HepG2 (cell line): ENCODE data around the gene TAF13. TPM values are rescaled to one million over a fixed set of nuclear protein-coding genes. Genes with fewer than 3 reads are reported as not detected.

Source experiments
- ATAC-seq: fragments of 200-7000 bp; cut with Tn5 transposase; 3 replicates; pipeline ENCODE4 v1.9.1; 2020; ENCODE audit warnings: mild to moderate bottlenecking, moderate library complexity
- BruUV-seq: library from RNA; stranded (reverse); fragments of 400-500 nt; replicated peaks from 2 replicates; lab custom pipeline; 2021; lab: Mats Ljungman, UMichigan
- CTCF ChIA-PET: fragments of 300-600 bp; formaldehyde crosslinking; extraction: SDS; loops from one replicate; lab custom pipeline; 2021; ENCODE audit warnings: low total read pairs, inconsistent platforms, low intra/inter-chr PET ratio; lab: Yijun Ruan, JAX
- POLR2A ChIA-PET: fragments of 350-600 bp; sonication (Branson Sonifier 250); formaldehyde crosslinking; loops from one replicate; lab custom pipeline; 2020; ENCODE audit warnings: antibody characterized with exemption, inconsistent platforms; lab: Yijun Ruan, JAX
- DNase-seq: peaks from one replicate; pipeline ENCODE4 v3.0.0-alpha.2; 2015; ENCODE audit warnings: low spot score
- FAIRE-seq: peaks from 3 replicates; lab custom pipeline; 2011; peaks lifted over from hg19 to GRCh38; lab: Jason Lieb, UNC
- H2AFZ ChIP-seq: one replicate; pipeline ENCODE4 v1.6.1; 2011; ENCODE audit warnings: low read length, inconsistent platforms
- H3K27ac ChIP-seq: fragments of 300-600 bp; 3 replicates; pipeline ENCODE4 v1.8.0; 2011; ENCODE audit warnings: mixed run types, mild to moderate bottlenecking, mixed read lengths, low read length, inconsistent platforms; ENCODE audit not compliant: insufficient read depth; ENCODE audit errors: extremely low read length
- H3K27me3 ChIP-seq, 2 experiments: fragments of 200-600 bp in 1 of 2; 2 replicates in 1 of 2; 3 replicates in 1 of 2; pipeline versions ENCODE4 v1.6.0 to v1.8.0; 2011; ENCODE audit warnings: low read length in 2 of 2, mild to moderate bottlenecking in 2 of 2, moderate library complexity in 2 of 2, inconsistent platforms in 1 of 2; ENCODE audit not compliant: insufficient read depth in 2 of 2, control insufficient read depth in 1 of 2
- H3K36me3 ChIP-seq, 2 experiments: fragments of 200-600 bp in 1 of 2; replicated peaks in 1 of 2; 2 replicates in 1 of 2; 3 replicates in 1 of 2; pipeline versions ENCODE4 v1.5.1 to v1.8.0; 2011; ENCODE audit warnings: low read length in 2 of 2, inconsistent platforms in 1 of 2; ENCODE audit not compliant: insufficient read depth in 2 of 2, control insufficient read depth in 1 of 2
- H3K4me1 ChIP-seq: 2 replicates; pipeline ENCODE4 v1.5.1; 2012; ENCODE audit warnings: low read length, inconsistent platforms; ENCODE audit not compliant: insufficient read depth
- H3K4me2 ChIP-seq: 2 replicates; pipeline ENCODE4 v1.6.0; 2011; ENCODE audit warnings: low read depth, low read length, inconsistent platforms
- H3K4me3 ChIP-seq, 3 experiments: fragments of 200-600 bp in 1 of 3; sonication (generic), shearing (Covaris generic) in 1 of 3; replicated peaks in 1 of 3; 2 replicates each; pipeline ENCODE4 v1.5.1; 2011 to 2016; ENCODE audit warnings: low read length in 3 of 3, inconsistent platforms in 2 of 3, low read depth in 2 of 3, mild to moderate bottlenecking in 2 of 3, control low read depth in 1 of 3, mixed read lengths in 1 of 3; ENCODE audit not compliant: insufficient read depth in 1 of 3
- H3K79me2 ChIP-seq: one replicate; pipeline ENCODE4 v1.6.1; 2011; ENCODE audit warnings: low read length, inconsistent platforms; ENCODE audit not compliant: insufficient read depth
- H3K9ac ChIP-seq: 2 replicates; pipeline ENCODE4 v1.6.0; 2011; ENCODE audit warnings: mild to moderate bottlenecking, low read depth, low read length, inconsistent platforms; ENCODE audit not compliant: insufficient read depth
- H3K9me3 ChIP-seq: 2 replicates; pipeline ENCODE4 v1.5.1; 2012; ENCODE audit warnings: mild to moderate bottlenecking, low read length
- H4K20me1 ChIP-seq: 2 replicates; pipeline ENCODE4 v1.6.0; 2011; ENCODE audit warnings: inconsistent platforms, mild to moderate bottlenecking, low read length, moderate library complexity; ENCODE audit not compliant: insufficient read depth
- CREBL2 ChIP-seq: sonication (generic); formaldehyde crosslinking; IDR thresholded peaks from 2 replicates; pipeline ENCODE4 v1.8.1; 2023; ENCODE audit warnings: missing genetic modification reagents, mild to moderate bottlenecking, borderline replicate concordance
- HNF4G ChIP-seq, 2 experiments: sonication (generic) in 1 of 2; formaldehyde crosslinking in 1 of 2; IDR thresholded peaks; 2 replicates each; pipeline versions ENCODE4 v1.4.0 to v1.6.1; 2011 to 2020; ENCODE audit warnings: borderline replicate concordance in 2 of 2, low read depth in 2 of 2, mild to moderate bottlenecking in 2 of 2, low read length in 1 of 2, missing genetic modification reagents in 1 of 2, moderate library complexity in 1 of 2
- NFKB2 ChIP-seq: sonication (generic); formaldehyde crosslinking; IDR thresholded peaks from 2 replicates; pipeline ENCODE4 v1.4.0; 2020; ENCODE audit warnings: missing genetic modification reagents, borderline replicate concordance
- RFXANK ChIP-seq: IDR thresholded peaks from 2 replicates; pipeline ENCODE4 v1.6.1; 2016
- SOX13 ChIP-seq, 3 experiments: fragments of 450-650 bp in 1 of 3; sonication (generic) in 1 of 3; formaldehyde crosslinking in 1 of 3; IDR thresholded peaks in 2 of 3; conservative IDR thresholded peaks in 1 of 3; 2 replicates each; pipeline versions ENCODE4 v1.5.0 to v1.6.1; 2016 to 2020; ENCODE audit warnings: antibody characterized with exemption in 1 of 3, mild to moderate bottlenecking in 1 of 3, missing compliant biosample characterization in 1 of 3, missing genetic modification reagents in 1 of 3, moderate library complexity in 1 of 3
- TARDBP ChIP-seq: sonication (generic); formaldehyde crosslinking; IDR thresholded peaks from 2 replicates; pipeline ENCODE4 v1.8.0; 2022; ENCODE audit warnings: mild to moderate bottlenecking, missing genetic modification reagents
- ZBTB42 ChIP-seq: sonication (generic); formaldehyde crosslinking; IDR thresholded peaks from 2 replicates; pipeline ENCODE4 v1.5.0; 2020; ENCODE audit warnings: mild to moderate bottlenecking, missing genetic modification reagents
- ZBTB46 ChIP-seq: sonication (generic); formaldehyde crosslinking; IDR thresholded peaks from 2 replicates; pipeline ENCODE4 v1.4.0; 2020; ENCODE audit warnings: mild to moderate bottlenecking, missing genetic modification reagents, borderline replicate concordance
- ZFP37 ChIP-seq: sonication (generic); formaldehyde crosslinking; IDR thresholded peaks from 2 replicates; pipeline ENCODE4 v1.4.0; 2020; ENCODE audit warnings: missing genetic modification reagents, borderline replicate concordance
- ZNF460 ChIP-seq: sonication (generic); formaldehyde crosslinking; IDR thresholded peaks from 2 replicates; pipeline ENCODE4 v1.5.1; 2020; ENCODE audit warnings: missing genetic modification reagents, mild to moderate bottlenecking, borderline replicate concordance
- ZNF558 ChIP-seq: sonication (generic); formaldehyde crosslinking; IDR thresholded peaks from 2 replicates; pipeline ENCODE4 v1.9.0; 2022; ENCODE audit warnings: mild to moderate bottlenecking, missing genetic modification reagents, borderline replicate concordance
- ZNF724P ChIP-seq: sonication (generic); formaldehyde crosslinking; IDR thresholded peaks from 2 replicates; pipeline ENCODE4 v1.8.0; 2022; ENCODE audit warnings: missing genetic modification reagents, borderline replicate concordance
- WGBS: methylation state at CpG from one replicate; pipeline ENCODE4 v1.1.6; 2017; ENCODE audit warnings: low lambda C conversion rate; 5-methylcytosine and 5-hydroxymethylcytosine counted together
- in situ Hi-C: cut with HindIII; loops from 2 replicates; pipeline ENCODE4 v1.10.0; 2017; ENCODE audit warnings: low pct_unique_long_range_greater_than_20kb; ENCODE audit not compliant: extremely low pct_ligation_motif_present
- intact Hi-C: fragments of 100-400 bp; cut with micrococcal nuclease; formaldehyde crosslinking; loops from one replicate; pipeline ENCODE4 v1.10.0; 2022; ENCODE audit not compliant: unreplicated experiment
- polyA plus RNA-seq, 8 experiments: library from polyadenylated mRNA; depleted of rRNA in 3 of 8; stranded (reverse) in 7 of 8; unstranded in 1 of 8; fragments of >200 nt; fragmentation: Illumina TruSeq in 4 of 8; extraction: Trizol in 4 of 8; gene quantifications; 2 replicates each; pipeline versions ENCODE4 v1.2.1 to v1.2.3, GENCODE V29; 2011 to 2016; ENCODE audit warnings: low read depth in 4 of 8, missing spikeins in 1 of 8, mixed read lengths in 1 of 8; ENCODE audit not compliant: insufficient read depth in 1 of 8
- total RNA-seq, 5 experiments: library from RNA; depleted of rRNA; stranded (reverse); fragments of >200 nt; fragmentation: Illumina TruSeq; extraction: Trizol; gene quantifications; 2 replicates each; pipeline ENCODE4 v1.2.3, GENCODE V29; 2016; ENCODE audit warnings: low read depth in 1 of 5

Gene TAF13
- total and polyA plus RNA-seq, 2 of the 13 experiments (the other 11 are each of a cell fraction or from before 2014, with no cell fraction given), result 11.5 to 36.3 TPM

- DNase-seq (no peak), FAIRE-seq (no peak), ATAC-seq (no peak)
- ChIA-PET CTCF (no interaction called here), POLR2A (interaction anchor here (1.9 kb wide), 1 partner anchor 30 kb away, joined by 5 read pairs; the partner anchor contains the start of gene TAF13)
- no peaks in the 10 kb centered on the region for H3K79me2 ChIP-seq
- TF ChIP-seq ZNF558 (CRISPR knock-in tag), result no peak
- TF ChIP-seq TARDBP (CRISPR knock-in tag), result no peak
- no peak for TF ChIP-seq SOX13 (IDR thresholded peaks at IDR 0.05)
- no peak for TF ChIP-seq SOX13 (CRISPR knock-in tag; conservative IDR thresholded peaks at IDR 0.05 in 1 of 2, IDR thresholded peaks at IDR 0.05 in 1 of 2)
- no peak for TF ChIP-seq ZBTB42 (CRISPR knock-in tag)
- no peak for TF ChIP-seq HNF4G (IDR thresholded peaks at IDR 0.05; ENCODE audit: borderline replicate concordance, low read depth, low read length)
- no peak for TF ChIP-seq HNF4G (CRISPR knock-in tag; IDR thresholded peaks at IDR 0.05; ENCODE audit: borderline replicate concordance, low read depth)
- no peak for TF ChIP-seq ZBTB46 (CRISPR knock-in tag)
- no peak for TF ChIP-seq ZFP37 (CRISPR knock-in tag)
- TF ChIP-seq ZNF724P (CRISPR knock-in tag), result no peak
- no peak for TF ChIP-seq CREBL2 (CRISPR knock-in tag)
- no peak for TF ChIP-seq RFXANK
- no peak for TF ChIP-seq ZNF460 (CRISPR knock-in tag)
- no peak for TF ChIP-seq NFKB2 (CRISPR knock-in tag)
- H3K27me3 ChIP-seq, result no peaks in the 10 kb centered on the region; a peak in 1 of 5 replicates
- intact Hi-C loops, result no loop called here
- H3K9me3 ChIP-seq, result no peaks in the 10 kb centered on the region
- in situ Hi-C loops, result no loop called here
- no peak overlapping the region for H3K4me3 ChIP-seq
- H3K27ac ChIP-seq, result no peak overlapping the region
- WGBS, result 27% methylated on average over 1 of the region's 1 CpG
- H3K4me2 ChIP-seq, result no peak overlapping the region
- H3K4me1 ChIP-seq, result peaks cover 18% of the 10 kb centered on the region
- no peaks in the 10 kb centered on the region for H3K36me3 ChIP-seq
- no TSS peak for BruUV-seq
- no peak overlapping the region for H2AFZ ChIP-seq
- H3K9ac ChIP-seq, result no peak overlapping the region
- no peaks in the 10 kb centered on the region for H4K20me1 ChIP-seq
These were observed 30.2 kb downstream of the TAF13 start for GRCh38 chr1:109045595-109045994.
